K562 (cell line): ENCODE measurements around the gene IRF9. TPM values are rescaled to one million over a fixed set of nuclear protein-coding genes. Genes with fewer than 3 reads are reported as not detected.
A peak's percentile ranks its signal among the peaks of the same experiment; 100 is the strongest.

ENCODE experiments used
- ATAC-seq: fragments of 200-7000 bp; cut with Tn5 transposase; 3 replicates; pipeline ENCODE4 v1.9.1; 2020; ENCODE audit warnings: moderate library complexity
- BruUV-seq: library from RNA; stranded (reverse); fragments of 400-500 nt; replicated peaks from 2 replicates; lab custom pipeline; 2021; lab: Mats Ljungman, UMichigan
- CTCF ChIA-PET: fragments of 300-600 bp; formaldehyde crosslinking; extraction: SDS; loops from one replicate; lab custom pipeline; 2021; ENCODE audit warnings: low intra/inter-chr PET ratio; lab: Yijun Ruan, JAX
- POLR2A ChIA-PET: fragments of 300-600, 350-650 bp; sonication (Branson Sonifier 250); formaldehyde crosslinking; extraction: SDS; loops from one replicate; lab custom pipeline; 2021; ENCODE audit warnings: antibody characterized with exemption, inconsistent platforms; lab: Yijun Ruan, JAX
- DNase-seq, 4 experiments: peaks; one replicate each; pipeline versions ENCODE4 v3.0.0 to v3.0.0-alpha.2; 2011 to 2018; ENCODE audit warnings: low spot score in 3 of 4, mixed read lengths in 3 of 4; ENCODE audit errors: extremely low read depth in 1 of 4
- FAIRE-seq: peaks from 2 replicates; lab custom pipeline; 2011; peaks lifted over from hg19 to GRCh38; lab: Jason Lieb, UNC
- H2AFZ ChIP-seq: 2 replicates; pipeline ENCODE4 v1.6.0; 2011; ENCODE audit warnings: low read depth, low read length, control low read depth, inconsistent platforms
- H3K27ac ChIP-seq: fragments of 200-600 bp; 3 replicates; pipeline ENCODE4 v1.8.0; 2011; ENCODE audit warnings: low read depth, mild to moderate bottlenecking, control low read depth, inconsistent platforms, low read length, moderate library complexity, mixed read lengths; ENCODE audit errors: extremely low read depth
- H3K27me3 ChIP-seq, 2 experiments: fragments of 300-600 bp in 1 of 2; 2 replicates in 1 of 2; 3 replicates in 1 of 2; pipeline versions ENCODE4 v1.6.0 to v1.8.0; 2011; ENCODE audit warnings: inconsistent platforms in 2 of 2, low read length in 2 of 2, mild to moderate bottlenecking in 1 of 2, mixed read lengths in 1 of 2, moderate library complexity in 1 of 2; ENCODE audit not compliant: control insufficient read depth in 2 of 2, insufficient read depth in 2 of 2
- H3K36me3 ChIP-seq: fragments of 300-600 bp; 3 replicates; pipeline ENCODE4 v1.8.0; 2011; ENCODE audit warnings: mild to moderate bottlenecking, low read length, inconsistent platforms; ENCODE audit not compliant: control insufficient read depth, insufficient read depth
- H3K4me1 ChIP-seq, 2 experiments: fragments of 200-600 bp in 1 of 2; replicated peaks in 1 of 2; 2 replicates in 1 of 2; 3 replicates in 1 of 2; pipeline versions ENCODE4 v1.5.1 to v1.8.0; 2011; ENCODE audit warnings: inconsistent platforms in 2 of 2, low read length in 2 of 2, mild to moderate bottlenecking in 1 of 2, mixed read lengths in 1 of 2, moderate library complexity in 1 of 2; ENCODE audit not compliant: control insufficient read depth in 2 of 2, insufficient read depth in 2 of 2
- H3K4me2 ChIP-seq: 2 replicates; pipeline ENCODE4 v1.6.1; 2011; ENCODE audit warnings: low read length, control low read depth, inconsistent platforms, mixed read lengths; ENCODE audit not compliant: insufficient read depth
- H3K4me3 ChIP-seq: fragments of 200-600 bp; sonication (generic), shearing (Covaris generic); 2 replicates; pipeline ENCODE4 v1.5.1; 2016; ENCODE audit warnings: control low read depth, inconsistent platforms
- H3K79me2 ChIP-seq: fragments of 200-600 bp; 3 replicates; pipeline ENCODE4 v1.8.0; 2011; ENCODE audit warnings: low read length, inconsistent platforms; ENCODE audit not compliant: control insufficient read depth, insufficient read depth
- H3K9ac ChIP-seq, 2 experiments: 2 replicates each; pipeline versions ENCODE4 v1.6.0 to v1.6.1; 2011; ENCODE audit warnings: low read depth in 2 of 2, low read length in 2 of 2, control low read depth in 1 of 2, inconsistent platforms in 1 of 2, mild to moderate bottlenecking in 1 of 2, mixed read lengths in 1 of 2; ENCODE audit not compliant: insufficient read depth in 1 of 2
- H3K9me1 ChIP-seq: one replicate; pipeline ENCODE4 v1.6.0; 2011; ENCODE audit warnings: inconsistent platforms, mild to moderate bottlenecking, low read length, moderate library complexity; ENCODE audit not compliant: control insufficient read depth, insufficient read depth
- H3K9me3 ChIP-seq: replicated peaks from 2 replicates; pipeline ENCODE4 v1.5.1; 2011; ENCODE audit warnings: low read depth, low read length, inconsistent platforms; ENCODE audit not compliant: control insufficient read depth, insufficient read depth
- H4K20me1 ChIP-seq: replicated peaks from 2 replicates; pipeline ENCODE4 v1.6.1; 2011; ENCODE audit warnings: low read length, inconsistent platforms, mixed read lengths; ENCODE audit not compliant: control insufficient read depth, insufficient read depth
- AFF4 ChIP-seq: sonication (generic); formaldehyde crosslinking; IDR thresholded peaks from 2 replicates; pipeline ENCODE4 v1.8.0; 2023; ENCODE audit warnings: mild to moderate bottlenecking, missing genetic modification reagents
- HNRNPH1 ChIP-seq: fragments of 200-400 bp; formaldehyde crosslinking; optimal IDR thresholded peaks from 2 replicates; pipeline ENCODE3; 2017; ENCODE audit warnings: low read depth, mild to moderate bottlenecking, low read length, moderate library complexity
- HNRNPLL ChIP-seq: fragments of 200-400 bp; formaldehyde crosslinking; IDR thresholded peaks from 2 replicates; pipeline ENCODE4 v1.6.1; 2017; ENCODE audit warnings: low read length, low read depth, mild to moderate bottlenecking; ENCODE audit not compliant: poor library complexity, severe bottlenecking
- ILK ChIP-seq: fragments of 450-650 bp; IDR thresholded peaks from 2 replicates; pipeline ENCODE4 v1.6.1; 2016; ENCODE audit warnings: missing genetic modification characterization, low read depth, mild to moderate bottlenecking, missing compliant biosample characterization, moderate library complexity, borderline replicate concordance
- KLF13 ChIP-seq: fragments of 450-650 bp; IDR thresholded peaks from 2 replicates; pipeline ENCODE4 v1.6.1; 2016; ENCODE audit warnings: missing genetic modification characterization, low read depth, mild to moderate bottlenecking, missing compliant biosample characterization, moderate library complexity, borderline replicate concordance
- RBM17 ChIP-seq: fragments of 200-400 bp; formaldehyde crosslinking; IDR thresholded peaks from 2 replicates; pipeline ENCODE4 v1.6.1; 2017; ENCODE audit warnings: low read depth, mild to moderate bottlenecking, low read length, borderline replicate concordance
- ZNF197 ChIP-seq: fragments of 200-800 bp; sonication (Bioruptor generic); IDR thresholded peaks from 2 replicates; pipeline ENCODE4 v1.6.1; 2016; ENCODE audit warnings: low read depth, missing genetic modification characterization, missing compliant biosample characterization
- ZNF780A ChIP-seq: fragments of 250-450 bp; sonication (Bioruptor Pico); IDR thresholded peaks from 2 replicates; pipeline ENCODE4 v1.5.0; 2021; ENCODE audit warnings: mild to moderate bottlenecking
- WGBS: fragments of 100-300 bp; shearing (Covaris generic); methylation state at CpG from one replicate; pipeline ENCODE4 v1.1.6; 2016; ENCODE audit warnings: low coverage, mixed read lengths; ENCODE audit not compliant: insufficient coverage; ENCODE audit errors: missing lambda C conversion rate; 5-methylcytosine and 5-hydroxymethylcytosine counted together
- in situ Hi-C: fragments of 300-500 bp; cut with MboI; formaldehyde crosslinking; loops from 4 replicates; pipeline ENCODE4 v1.15.0; 2018; ENCODE audit warnings: inconsistent platforms, mixed read lengths
- intact Hi-C: fragments of 100-400 bp; cut with micrococcal nuclease; formaldehyde crosslinking; loops from 2 replicates; pipeline ENCODE4 v1.14.2; 2022
- polyA plus RNA-seq, 8 experiments: library from polyadenylated mRNA; depleted of rRNA in 4 of 8; stranded (reverse) in 5 of 8; unstranded in 3 of 8; fragments of >200 nt; fragmentation: Nextera tagmentation in 2 of 8; fragmentation: Illumina TruSeq in 1 of 8; extraction: Ambion mirVana in 2 of 8; extraction: Trizol in 1 of 8; gene quantifications; 2 replicates each; pipeline versions ENCODE4 v1.2.1 to v1.2.3, GENCODE V29; 2011 to 2014; ENCODE audit warnings: inconsistent platforms in 1 of 8, missing spikeins in 1 of 8
- total RNA-seq, 7 experiments: library from RNA; depleted of rRNA in 6 of 7; stranded (reverse); fragments of >200 nt in 6 of 7; fragmentation: Illumina TruSeq in 2 of 7; extraction: Trizol in 2 of 7; gene quantifications; 2 replicates each; pipeline versions ENCODE4 v1.2.1 to v1.2.3, GENCODE V29; 2011 to 2021; ENCODE audit warnings: low replicate concordance in 1 of 7

The IRF9 gene
- total and polyA plus RNA-seq, 9 of the 15 experiments (the other 6 are each of a cell fraction or from before 2014, with no cell fraction given) = 0.79 to 14.8 (median 6.1) TPM

DNA sequence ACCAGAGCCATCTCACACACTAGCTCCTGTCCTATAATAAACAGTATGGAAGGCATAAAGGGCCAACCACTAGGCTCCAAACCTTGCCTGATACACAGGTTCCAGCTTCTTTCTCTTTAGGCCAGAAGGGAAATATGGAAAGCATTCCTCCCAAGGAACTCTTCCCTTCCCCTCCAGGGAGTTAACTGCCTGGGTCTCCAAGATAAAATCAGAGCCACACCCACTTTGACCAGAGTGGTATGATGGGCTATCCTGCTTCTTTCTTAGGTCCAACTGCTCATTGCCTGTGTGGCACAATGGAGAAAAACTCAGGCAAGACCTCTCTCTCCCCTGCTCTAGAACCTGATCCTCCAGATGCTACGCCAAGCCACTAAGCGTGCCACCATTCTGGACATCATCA is 46.6 kb downstream of the IRF9 start:
- no peak overlapping the region for H3K4me3 ChIP-seq
- TF ChIP-seq HNRNPH1 (no peak), HNRNPLL (no peak), KLF13 (tag) (peak; percentile 71; the same call in 1 of the 2 replicates), ILK (tag) (no peak)
- FAIRE-seq = peak; percentile 46
- POLR2A ChIA-PET = interaction anchor here (0.6 to 4.0 kb wide), 4 partner anchors 12 to 123 kb away, joined by 3 to 19 read pairs (median 4); partner anchors contain the start of genes CIDEB and TM9SF1
- peak overlapping the region in 1 of 2 experiments; percentile 41; a peak in 2 of 4 replicates for H3K9ac ChIP-seq
- no peaks in the 10 kb centered on the region for H3K27me3 ChIP-seq
- intact Hi-C loops (no loop called here), in situ Hi-C loops (no loop called here)
- no peaks in the 10 kb centered on the region; the same call in 1 of the 2 replicates for H4K20me1 ChIP-seq
- peak overlapping the region; percentile 11; the same call in 1 of the 3 replicates for H3K27ac ChIP-seq
- peaks cover 12% of the 10 kb centered on the region for H3K79me2 ChIP-seq
- WGBS = no CpG with 5 or more reads among the region's 2 CpGs
- ATAC-seq = peak; percentile 63; the same call in 2 of the 3 replicates
- no peak overlapping the region for H2AFZ ChIP-seq
- no TSS peak for BruUV-seq
- DNase-seq = no peak
- H3K4me2 ChIP-seq = peak overlapping the region; percentile 46
- peaks cover 65% of the 10 kb centered on the region; the same call in 2 of the 3 replicates for H3K36me3 ChIP-seq
- CTCF ChIA-PET = no interaction called here
- peaks cover 8 to 13% of the 10 kb centered on the region in 2 experiments; a peak in 4 of 5 replicates for H3K4me1 ChIP-seq
- no peaks in the 10 kb centered on the region for H3K9me1 ChIP-seq
- no peaks in the 10 kb centered on the region for H3K9me3 ChIP-seq

DNA sequence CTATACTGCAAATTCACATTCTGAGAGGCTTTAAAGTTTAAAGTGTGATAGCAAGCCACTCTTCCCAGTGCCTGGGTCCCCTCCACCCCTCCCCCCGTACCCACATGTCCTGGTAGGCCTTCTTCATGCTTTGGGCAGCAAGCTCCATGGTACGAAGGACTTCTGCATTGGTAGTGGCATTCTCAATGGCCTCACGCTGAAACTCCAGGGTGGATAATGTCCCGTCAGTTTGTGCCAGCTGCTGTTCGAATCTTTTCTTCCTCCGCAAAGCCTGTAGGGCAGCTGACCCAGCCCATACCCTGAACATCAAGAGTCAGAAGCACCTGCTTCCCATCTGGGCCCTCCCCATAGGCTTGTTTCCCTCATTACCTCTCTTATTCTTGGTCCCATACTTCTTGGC is 50.2 kb downstream of the IRF9 start:
- ChIA-PET POLR2A (interaction anchor here (1.1 to 1.3 kb wide), 2 partner anchors 16 to 22 kb away, joined by 3 to 4 read pairs; no protein-coding TSS in a partner anchor), CTCF (no interaction called here)
- peaks cover 26% of the 10 kb centered on the region for H3K79me2 ChIP-seq
- H3K27me3 ChIP-seq = no peaks in the 10 kb centered on the region
- H3K27ac ChIP-seq = no peak overlapping the region
- 0 out of 4 replicates have a peak overlapping the region, but pooled peaks of 1 of the 2 experiments have one; percentile 9 for H3K9ac ChIP-seq
- H2AFZ ChIP-seq = no peak overlapping the region
- H3K36me3 ChIP-seq = peaks cover 55% of the 10 kb centered on the region; the same call in 2 of the 3 replicates
- peaks cover 12 to 23% of the 10 kb centered on the region in 2 experiments for H3K4me1 ChIP-seq
- no peak for ATAC-seq
- WGBS = 93% methylated on average over 6 of the region's 6 CpGs
- in situ Hi-C loops = no loop called here
- H3K4me2 ChIP-seq = no peak overlapping the region
- H4K20me1 ChIP-seq = no peaks in the 10 kb centered on the region
- no peak for DNase-seq
- H3K9me3 ChIP-seq = no peaks in the 10 kb centered on the region
- no peak overlapping the region for H3K4me3 ChIP-seq
- no peaks in the 10 kb centered on the region for H3K9me1 ChIP-seq
- TF ChIP-seq ZNF197 (CRISPR knock-in tag) (no peak), RBM17 (no peak), ZNF780A (CRISPR knock-in tag) (no peak), AFF4 (CRISPR knock-in tag) (no peak)
- TF ChIP-seq, all 486 proteins: peak for 0
- FAIRE-seq = no peak
- intact Hi-C loops = no loop called here
- no TSS peak for BruUV-seq
